DMS79 treated with DMSO at 0.1 percent for 48 hours (cell line): ENCODE measurements around the gene NME2.
"Not testable (repeated sequence)": the region's sequence is repeated elsewhere in the genome, so short reads cannot be mapped to it uniquely, and the experiment has no call there.

Experiments used
- DNase-seq: peaks from one replicate; lab custom pipeline; 2025; lab: John Stamatoyannopoulos, UW

The NME2 gene

DNA sequence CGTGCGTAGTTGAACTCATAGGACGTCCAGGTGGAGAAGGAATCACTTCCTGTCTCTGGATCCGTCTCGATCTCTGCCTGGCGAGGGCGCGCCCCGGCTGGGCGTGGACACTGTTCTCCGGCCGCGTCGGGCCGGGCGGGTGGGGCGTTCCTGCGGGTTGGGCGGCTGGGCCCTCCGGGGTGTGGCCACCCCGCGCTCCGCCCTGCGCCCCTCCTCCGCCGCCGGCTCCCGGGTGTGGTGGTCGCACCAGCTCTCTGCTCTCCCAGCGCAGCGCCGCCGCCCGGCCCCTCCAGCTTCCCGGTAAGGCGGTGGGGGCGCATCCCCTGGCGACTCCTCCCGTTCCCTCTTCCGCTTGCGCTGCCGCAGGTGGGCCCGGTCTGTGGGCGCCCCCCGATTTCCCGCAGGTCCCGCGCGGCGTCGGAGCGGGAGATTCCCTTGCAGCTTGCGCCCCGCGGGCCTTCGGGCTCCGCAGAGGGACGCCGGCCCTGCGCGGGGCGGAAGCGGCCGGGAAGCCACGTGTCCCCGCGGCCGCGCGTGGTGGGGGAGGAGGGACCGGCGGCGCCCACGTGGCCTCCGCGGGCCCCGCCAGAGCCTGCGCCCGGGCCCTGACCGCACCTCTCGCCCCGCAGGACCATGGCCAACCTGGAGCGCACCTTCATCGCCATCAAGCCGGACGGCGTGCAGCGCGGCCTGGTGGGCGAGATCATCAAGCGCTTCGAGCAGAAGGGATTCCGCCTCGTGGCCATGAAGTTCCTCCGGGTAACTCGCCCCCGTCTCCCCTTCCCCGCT, at the start of gene NME2:
Gene NME2 (plus strand): TSS at position 214 of the 789 bp plus-strand sequence. CDS start 420 bp downstream, at position 634.
- DNase-seq: peak; percentile 73

DNA sequence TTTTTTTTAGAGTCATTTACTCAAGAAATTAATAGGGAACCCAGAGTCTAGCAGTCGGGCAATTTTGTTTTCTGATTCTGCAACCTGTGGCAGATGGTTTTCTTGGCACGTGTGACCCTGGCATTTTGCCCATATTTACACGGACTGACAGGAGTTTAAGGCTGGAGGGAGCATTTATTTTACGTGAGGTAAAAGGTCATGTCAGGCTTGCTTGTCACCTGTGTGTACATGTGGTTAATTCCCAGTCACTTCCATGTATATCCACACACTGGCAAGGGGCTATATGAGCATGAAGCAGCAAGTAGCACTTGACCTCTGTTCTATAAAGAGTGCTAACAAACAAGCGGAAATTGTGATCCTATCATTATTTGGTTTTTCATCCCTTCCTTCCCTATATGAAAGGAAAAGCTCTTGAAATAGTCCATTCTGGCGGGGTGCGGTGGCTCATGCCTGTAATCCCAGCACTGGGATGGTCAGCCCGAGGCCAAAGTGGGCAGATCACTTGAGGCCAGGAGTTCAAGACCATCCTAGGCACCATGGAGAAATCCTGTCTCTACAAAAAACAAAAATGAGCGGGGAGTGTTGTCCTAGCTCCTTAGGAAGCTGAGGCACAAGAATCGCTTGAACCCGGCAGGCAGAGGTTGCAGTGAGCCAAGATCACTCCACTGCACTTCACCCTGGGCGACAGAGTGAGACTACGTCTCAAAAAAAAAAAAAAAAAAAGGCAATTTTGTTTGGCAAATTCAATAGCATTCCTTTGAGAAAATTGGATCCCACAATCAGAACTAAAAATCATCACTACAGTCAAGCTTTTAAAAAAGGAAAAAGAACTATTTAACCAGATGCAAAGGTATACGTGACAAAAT, 47.6 kb upstream of the NME2 start:
- DNase-seq: peak; percentile 68

DNA sequence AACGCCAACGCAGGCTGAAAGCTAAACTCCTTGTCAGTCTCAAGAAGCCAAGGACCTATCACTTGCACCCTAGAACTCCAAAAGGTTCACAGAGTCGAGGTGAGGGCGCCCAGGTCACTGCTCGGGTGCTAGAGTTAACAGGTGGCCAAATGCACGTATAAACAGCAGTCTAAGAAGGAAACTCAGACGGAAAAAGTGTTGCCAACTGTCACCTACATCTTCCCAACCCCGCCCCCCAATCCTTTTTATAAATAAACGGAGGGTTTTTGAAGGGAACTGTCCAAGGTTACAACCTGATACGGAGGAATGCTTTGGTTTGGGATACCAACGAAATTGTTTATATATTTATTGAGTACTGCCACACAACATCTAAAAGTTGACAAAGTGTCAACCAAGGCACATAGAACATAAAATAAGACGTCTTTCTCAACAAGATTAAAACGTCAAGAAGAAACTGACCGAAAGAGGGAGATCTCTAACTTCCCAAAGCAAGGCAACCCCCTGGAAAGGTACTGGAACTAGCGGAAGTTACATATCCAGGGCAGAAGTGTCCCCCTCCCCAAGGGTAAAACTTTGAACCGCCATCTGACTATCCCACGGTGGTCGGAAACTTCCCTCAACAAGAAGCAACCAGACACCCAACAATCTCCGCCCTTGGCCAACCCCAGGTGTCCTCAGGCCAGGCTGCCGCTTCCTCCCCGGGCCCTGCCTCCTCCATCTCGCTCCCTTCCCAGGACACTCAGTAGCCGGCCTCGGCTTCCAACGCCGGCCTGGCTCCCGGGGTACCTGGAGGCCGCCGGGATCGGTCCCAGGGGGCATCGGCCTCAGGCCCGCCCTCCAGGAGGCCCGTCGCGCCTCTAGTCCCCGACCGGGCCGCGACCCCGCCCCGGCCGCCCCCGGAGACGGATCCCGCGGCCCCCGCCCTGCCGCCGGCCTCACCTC, 46.5 kb upstream of the NME2 start:
- DNase-seq: peak; percentile 15

DNA sequence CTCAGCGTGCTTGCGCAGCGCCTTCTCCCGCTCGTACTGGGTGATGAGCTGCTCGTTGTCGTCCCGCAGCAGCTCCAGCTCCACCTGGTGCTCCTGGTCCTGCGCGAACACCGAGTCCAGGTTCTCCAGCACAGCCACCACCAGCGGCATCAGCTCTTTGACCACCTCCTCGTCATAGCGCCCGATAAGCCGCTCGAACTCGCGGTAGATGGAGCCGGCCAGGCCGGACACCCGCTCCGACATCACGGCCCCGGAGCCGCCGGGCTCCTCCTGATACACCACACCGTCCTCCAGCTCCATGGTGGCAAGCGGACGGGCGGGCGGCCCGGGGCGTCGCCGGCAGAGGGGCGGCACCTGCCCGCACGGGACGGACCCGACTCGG, 45.9 kb upstream of the NME2 start:
- peak; percentile 39 for DNase-seq

DNA sequence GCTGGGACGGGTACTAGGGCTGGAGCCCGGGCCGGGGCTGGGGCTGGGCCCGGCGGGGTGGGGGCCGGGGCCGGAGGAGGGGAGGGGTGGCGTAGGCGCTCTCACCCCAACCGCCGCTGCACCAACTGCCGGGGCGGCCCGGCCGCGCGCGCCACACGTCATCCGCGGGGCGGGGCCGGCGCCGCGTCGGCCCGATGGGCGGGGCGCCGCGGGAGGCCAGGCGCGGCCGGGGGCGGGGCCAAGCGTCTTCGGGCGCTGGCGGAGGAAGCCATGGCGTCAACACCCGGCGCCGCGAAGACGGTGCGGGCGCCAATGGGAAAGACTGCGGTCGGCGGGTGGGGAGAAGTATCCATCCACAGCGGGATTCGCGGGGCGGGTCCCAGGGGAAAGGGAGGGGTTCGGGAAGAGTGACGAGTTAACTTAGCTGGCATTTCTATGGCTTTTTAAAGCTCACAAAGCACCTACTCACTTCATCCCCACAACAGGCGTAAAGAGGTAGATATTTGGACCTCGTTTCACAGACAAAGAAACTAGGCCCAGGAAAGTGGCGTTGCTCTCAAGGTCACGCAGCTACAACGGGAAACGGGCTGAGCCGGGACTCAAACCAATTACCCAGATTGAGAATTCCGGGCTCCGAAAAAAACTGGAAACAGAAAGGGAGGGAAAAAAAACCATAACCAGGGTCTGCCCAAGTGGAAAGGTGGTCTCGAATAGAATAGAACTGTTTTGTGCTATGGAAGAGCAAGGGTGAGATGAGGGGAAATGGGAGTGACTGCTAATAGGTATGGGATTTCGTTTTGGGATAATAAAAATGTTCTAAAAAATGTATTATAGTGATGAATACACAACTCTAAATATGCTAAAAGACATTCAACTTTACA, 45.2 kb upstream of the NME2 start, which contains the start of gene SPAG9:
Gene SPAG9 (minus strand): TSS at position 130 of the 881 bp plus-strand sequence. CDS start 212 bp downstream, outside the sequence.
- peak; percentile 87 for DNase-seq

DNA sequence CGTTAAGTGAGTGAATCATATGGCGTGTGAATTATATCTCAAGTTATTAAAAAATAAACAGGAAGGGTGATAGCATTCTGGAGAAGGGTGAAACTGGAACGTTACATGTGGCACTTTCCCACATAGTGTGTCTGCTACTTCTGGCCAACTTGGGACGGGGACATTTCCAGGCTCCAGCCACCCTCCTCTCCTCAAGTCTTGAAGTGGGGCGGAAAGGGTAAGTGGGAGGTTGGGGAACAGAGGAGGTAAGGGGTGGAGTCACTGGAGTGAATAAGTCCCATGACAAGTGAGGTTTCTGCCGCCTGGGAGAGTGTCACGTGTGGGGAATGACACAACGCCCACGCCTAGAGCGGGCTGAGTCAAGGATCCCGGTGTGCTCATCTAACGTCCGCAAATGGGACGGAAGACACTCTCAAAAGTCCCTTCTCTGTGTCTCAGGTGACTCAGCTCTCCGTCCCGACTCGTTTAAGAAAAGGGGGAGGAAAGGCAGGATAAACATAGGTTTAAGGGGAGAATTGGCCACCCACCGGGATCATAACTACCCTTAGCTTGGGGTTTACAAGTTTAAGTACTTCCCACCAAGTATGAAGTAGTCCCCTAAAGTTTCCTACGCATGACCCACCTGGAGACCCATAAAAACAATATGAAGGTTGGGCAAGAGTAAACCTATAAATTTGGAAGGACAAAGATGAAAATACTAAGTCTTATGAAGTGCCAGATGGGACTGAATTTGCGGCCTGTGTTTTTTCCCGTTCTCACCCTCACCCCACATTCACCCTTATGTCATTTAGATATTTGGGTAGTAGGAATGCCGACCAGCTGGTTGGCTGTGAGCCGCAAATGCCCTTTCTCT, 44.4 kb upstream of the NME2 start:
- peak; percentile 58 for DNase-seq

DNA sequence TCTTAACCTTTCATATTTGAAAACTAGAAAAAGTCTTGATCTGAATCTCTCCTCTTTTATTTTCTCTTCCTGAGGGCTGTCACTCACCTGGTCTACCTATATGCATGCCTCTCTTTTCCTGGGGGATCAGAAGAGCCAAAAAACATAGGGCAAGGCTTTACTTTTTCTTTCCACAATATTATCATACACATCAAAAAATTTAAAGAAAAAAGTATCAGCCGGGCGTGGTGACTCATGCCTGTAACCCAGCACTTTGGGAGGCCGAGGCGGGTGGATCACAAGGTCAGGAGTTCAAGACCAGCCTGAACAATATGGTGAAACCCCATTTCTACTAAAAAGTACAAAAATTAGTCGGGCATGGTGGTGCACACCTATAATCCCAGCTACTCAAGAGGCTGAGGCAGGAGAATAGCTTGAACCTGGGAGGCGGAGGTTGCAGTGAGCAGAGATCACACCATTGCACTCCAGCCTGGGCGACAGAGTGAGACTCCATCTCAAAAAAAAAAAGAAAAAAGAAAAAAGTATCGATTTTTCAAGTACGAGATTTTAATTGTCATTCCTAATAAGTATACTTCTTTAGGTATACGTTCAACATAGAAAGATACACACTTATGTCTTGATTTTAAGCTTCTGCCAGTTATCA, 43.6 kb upstream of the NME2 start:
- DNase-seq: not testable (repeated sequence)

DNA sequence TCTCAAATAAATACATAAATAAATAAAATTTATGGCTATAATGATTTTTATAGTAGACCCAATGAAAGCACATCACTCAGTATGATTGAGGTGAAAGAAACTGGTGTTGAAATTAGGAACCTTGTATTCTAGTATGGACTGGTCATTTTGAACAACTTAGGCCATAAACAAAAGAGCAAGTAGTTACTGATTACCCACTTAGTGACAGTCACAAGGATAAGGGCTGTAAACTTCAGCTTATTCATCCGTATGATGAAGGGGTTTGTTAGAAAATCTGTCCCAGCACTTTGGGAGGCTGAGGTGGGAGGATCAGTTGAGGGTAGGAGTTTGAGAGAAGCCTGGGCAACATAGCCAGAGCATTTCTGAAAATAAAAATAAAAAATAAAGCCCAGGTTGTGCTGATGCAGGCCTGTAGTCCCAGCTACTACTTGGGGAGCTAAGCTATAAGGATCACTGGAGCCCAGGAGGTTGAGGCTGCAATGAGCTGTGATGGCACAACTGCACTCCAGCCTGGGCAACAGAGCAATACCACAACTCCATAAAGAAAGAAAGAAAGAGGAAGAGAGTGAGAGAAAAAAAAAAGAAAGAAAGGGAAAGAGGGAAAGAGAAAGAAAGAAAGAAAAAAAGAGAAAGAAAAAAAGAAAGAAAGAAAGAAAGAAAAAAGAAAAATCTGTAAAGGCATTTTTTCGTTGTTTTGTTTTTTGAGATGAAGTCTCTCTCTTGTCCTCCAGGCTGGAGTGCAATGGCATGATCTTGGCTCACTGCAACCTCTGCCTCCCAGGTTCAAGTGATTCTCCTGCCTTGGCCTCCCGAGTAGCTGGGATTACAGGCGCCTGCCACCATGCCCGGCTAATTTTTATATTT, 41.3 kb upstream of the NME2 start:
- DNase-seq: no peak

DNA sequence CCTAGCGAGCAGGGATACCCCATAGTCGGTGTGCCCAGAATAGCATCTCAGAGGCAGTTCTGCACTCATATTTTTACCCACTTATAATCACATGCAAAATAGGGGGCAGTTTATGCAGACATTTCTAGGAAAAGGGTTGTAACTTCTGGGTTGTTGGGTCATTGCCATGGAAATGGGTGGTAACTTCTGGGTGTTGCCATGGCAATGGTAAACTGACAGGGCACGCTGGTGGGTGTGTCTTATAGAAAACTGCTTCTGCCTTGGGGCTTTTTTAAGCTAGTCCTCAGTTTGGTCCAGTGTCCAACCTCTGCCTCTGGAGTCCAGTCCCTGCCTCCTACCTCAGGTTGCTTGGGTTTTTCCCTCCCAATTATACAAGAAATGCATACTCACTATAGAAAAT, 38.1 kb upstream of the NME2 start:
- no peak for DNase-seq

DNA sequence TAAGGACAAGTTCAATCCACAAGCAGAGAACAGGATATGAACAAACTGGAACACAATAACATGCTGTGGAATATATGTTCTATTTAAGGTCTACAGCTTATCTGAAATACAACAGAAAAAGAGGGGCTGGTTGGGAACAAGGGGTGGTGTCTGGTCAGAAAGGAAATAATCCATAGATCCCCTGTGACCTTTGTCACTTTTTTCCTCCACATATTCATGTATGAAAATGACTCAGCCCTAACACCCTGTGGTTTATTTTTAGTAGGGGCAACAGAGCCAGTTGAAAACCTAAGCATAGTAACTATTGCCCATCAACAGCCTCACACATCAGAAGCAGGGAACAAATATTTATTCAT, 33.3 kb upstream of the NME2 start:
- DNase-seq: no peak

DNA sequence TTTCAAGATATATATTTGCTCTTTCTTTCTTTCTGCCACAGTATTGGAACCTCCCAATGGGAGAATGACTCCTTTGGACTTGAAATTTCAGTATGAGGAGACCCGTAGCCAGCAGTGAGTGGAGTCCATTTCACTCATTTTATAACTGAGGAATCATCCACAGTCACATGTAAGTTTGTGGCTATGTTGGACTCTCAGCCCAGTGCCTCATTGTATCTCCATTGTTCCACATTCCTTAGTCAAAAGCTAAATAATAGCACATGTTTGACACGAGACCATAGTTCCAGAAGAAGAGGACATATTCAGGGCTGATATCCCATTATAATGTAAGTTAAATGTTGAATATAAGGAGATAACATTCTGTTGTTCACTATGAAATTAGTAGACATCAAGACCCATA, 32.8 kb upstream of the NME2 start:
- DNase-seq: no peak

DNA sequence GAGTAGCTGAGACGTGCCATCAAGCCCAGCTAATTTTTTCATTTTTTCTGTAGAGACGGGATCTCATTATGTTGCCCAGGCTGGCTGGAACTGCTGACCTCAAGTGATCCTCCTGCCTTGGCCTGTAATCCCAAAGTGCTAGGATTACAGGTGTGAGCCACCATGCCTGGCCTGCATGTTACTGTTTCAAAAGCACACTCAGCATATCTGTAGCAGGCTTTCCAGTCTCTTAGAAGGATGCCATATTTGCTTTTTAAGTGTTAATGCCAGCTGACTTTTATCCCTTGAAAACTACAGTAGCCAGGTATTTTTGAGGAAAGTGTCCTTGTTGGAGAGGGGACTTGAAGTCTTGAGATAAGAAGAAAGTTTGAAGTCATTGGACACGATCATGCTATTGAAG, 30.3 kb upstream of the NME2 start:
- no peak for DNase-seq

DNA sequence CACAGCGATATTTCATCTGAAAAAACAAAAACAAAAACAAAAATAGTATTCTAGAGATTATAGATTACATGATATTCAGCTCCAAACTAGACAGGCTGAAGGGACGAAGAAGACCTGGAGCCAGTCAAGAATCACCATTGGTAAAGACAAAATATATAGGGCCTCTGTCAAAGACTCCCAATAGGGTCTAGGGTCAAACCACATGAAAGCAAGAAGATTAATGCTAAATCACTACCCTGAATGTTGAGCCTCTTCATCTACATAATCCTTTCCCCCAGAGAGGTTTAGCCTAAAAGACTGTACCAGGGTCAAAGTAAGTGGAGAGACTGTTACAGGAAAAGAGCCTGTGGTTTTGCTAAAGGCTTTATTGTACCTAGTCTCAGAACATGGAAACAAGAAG, 23.6 kb upstream of the NME2 start:
- no peak for DNase-seq

DNA sequence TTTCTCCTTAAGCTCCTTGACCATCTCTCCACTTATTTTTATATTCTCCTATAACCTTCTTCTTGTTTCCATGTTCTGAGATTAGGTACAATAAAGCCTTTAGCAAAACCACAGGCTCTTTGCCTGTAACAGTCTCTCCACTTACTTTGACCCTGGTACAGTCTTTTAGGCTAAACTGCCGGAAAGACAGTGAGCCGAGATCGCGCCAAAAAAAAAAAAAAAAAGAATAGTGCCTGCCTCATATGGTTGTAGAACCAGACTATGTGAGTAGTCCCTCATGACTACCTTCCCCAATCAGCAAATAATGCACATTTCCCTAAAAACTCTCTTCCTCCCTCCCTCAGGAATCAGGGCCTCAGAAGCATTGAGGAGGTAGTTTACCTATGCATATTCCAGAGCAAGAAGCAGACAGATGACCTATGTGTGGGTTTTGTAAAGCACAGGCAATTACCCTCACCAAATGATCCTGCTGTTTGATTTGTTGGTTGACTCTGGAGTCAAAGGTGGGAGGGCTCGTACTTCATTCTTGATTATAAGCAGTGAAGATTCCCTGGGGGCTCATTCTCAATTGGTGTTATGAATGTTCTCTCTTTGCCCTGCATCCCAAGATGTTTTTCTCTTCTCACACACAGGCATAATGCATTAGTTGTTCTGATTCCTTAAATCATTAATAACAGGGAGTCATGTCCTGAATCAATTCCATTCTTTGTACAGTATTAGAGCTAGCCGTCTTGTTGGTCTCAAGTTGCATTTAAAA, 21.8 kb upstream of the NME2 start:
- no peak for DNase-seq

DNA sequence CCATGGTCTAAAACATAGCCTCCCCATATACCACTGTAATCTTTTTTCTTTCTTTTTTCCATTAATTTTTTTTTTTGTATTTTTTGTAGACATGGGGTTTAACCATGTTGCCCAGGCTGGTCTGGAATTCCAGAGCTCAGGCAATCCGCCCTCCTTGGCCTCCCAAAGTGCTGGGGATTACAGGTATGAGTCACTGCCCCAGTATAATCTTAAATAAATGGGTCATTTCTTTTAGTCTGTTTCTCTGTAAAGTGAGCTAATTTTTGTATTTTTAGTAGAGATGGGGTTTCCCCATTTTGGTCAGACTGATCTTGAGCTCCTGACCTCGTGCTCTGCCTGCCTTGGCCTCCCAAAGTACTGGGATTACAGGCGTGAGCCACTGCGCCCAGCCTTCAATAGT, 18.6 kb upstream of the NME2 start:
- DNase-seq: no peak

DNA sequence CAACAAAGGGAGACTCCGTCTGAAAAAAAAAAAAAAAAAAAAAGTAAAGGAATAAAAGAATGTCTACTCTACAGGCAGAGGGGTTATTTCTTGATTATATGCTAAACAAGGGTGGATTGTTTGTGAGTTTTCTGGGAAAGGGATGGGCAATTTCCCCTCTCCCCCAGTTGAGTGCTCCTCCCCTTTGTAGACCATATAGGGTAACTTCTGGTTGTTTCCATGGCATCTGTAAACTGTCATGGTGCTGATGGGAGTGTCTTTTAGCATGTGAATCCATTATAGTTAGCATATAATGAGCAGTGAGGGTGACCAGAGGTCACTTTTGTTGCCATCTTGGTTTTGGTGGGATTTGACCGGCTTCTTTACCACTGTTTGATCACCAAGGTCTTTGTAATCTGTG, 17.0 kb upstream of the NME2 start:
- DNase-seq: no peak

DNA sequence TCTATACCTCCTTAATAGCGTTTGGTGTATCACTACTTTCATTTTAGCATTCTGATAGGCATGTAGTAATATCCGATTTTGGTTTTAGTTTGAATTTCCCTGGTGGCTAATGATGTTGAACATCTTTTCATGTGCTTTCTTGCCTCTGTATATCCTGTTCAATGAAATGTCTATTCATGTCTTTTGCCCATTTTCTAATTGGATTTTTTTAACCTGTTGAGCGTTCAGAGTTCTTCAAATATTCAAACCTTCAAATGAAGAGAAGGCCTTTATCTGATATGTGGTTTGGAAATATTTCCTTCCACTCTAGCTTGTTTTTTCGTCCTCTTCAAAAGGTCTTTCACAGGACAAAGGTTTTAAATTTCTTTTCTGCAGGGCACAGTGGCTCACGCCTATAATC, 15.3 kb upstream of the NME2 start:
- no peak for DNase-seq

DNA sequence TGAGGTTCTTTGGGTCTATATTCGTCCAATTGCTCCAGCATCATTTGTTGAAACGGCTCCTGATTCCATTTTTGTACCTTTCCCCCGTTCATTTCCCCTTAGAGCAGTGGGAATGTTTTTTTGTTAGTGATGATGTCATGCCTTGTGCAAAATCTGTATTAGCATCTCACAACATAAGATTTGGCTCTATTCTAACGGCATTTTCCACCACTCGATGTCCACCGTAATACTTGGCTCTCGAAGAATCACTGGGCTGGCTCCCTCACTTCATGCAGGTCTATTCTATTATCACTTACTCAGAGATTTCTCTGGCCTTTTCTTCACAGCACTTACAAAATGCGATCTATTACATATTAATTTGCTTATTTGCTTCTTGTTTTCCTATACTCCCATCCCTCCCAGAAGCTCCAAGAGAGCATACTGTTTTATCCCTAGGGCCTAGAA, 13.4 kb upstream of the NME2 start:
- DNase-seq: no peak
